ENCODE measurements around the gene ZNF865.

The ZNF865 gene

GRCh38 chr19:55663846-55664536 is 58.5 kb downstream of the ZNF865 start (continued):
- TF ChIP-seq, protein P1, sequence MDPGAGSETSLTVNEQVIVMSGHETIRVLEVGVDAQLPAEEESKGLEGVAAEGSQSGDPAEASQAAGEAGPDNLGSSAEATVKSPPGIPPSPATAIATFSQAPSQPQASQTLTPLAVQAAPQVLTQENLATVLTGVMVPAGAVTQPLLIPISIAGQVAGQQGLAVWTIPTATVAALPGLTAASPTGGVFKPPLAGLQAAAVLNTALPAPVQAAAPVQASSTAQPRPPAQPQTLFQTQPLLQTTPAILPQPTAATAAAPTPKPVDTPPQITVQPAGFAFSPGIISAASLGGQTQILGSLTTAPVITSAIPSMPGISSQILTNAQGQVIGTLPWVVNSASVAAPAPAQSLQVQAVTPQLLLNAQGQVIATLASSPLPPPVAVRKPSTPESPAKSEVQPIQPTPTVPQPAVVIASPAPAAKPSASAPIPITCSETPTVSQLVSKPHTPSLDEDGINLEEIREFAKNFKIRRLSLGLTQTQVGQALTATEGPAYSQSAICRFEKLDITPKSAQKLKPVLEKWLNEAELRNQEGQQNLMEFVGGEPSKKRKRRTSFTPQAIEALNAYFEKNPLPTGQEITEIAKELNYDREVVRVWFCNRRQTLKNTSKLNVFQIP (CRISPR knock-in tag; IDR thresholded peaks at IDR 0.05; ENCODE audit: borderline replicate concordance, low read depth): no peak
- TF ChIP-seq PPARA (CRISPR knock-in tag; IDR thresholded peaks at IDR 0.05; ENCODE audit: borderline replicate concordance): no peak
- no peak for TF ChIP-seq GLIS3 (CRISPR knock-in tag; IDR thresholded peaks at IDR 0.05)
- TF ChIP-seq PATZ1 (CRISPR knock-in tag; IDR thresholded peaks at IDR 0.05; ENCODE audit: borderline replicate concordance): no peak
- no peak for TF ChIP-seq ZFP30 (CRISPR knock-in tag; IDR thresholded peaks at IDR 0.05)
- no peak for TF ChIP-seq ZFP3 (CRISPR knock-in tag; IDR thresholded peaks at IDR 0.05)
- TF ChIP-seq SNAI2 (CRISPR knock-in tag; IDR thresholded peaks at IDR 0.05): no peak
- no peak for TF ChIP-seq BACH2 (CRISPR knock-in tag; IDR thresholded peaks at IDR 0.05; ENCODE audit: borderline replicate concordance)
- no peak for TF ChIP-seq ZNF8 (CRISPR knock-in tag; IDR thresholded peaks at IDR 0.05)
- no peak for TF ChIP-seq OSR1 (CRISPR knock-in tag; IDR thresholded peaks at IDR 0.05)
- TF ChIP-seq CSDC2 (CRISPR knock-in tag; IDR thresholded peaks at IDR 0.05): no peak
- no peak for TF ChIP-seq ZNF565 (CRISPR knock-in tag; conservative IDR thresholded peaks at IDR 0.05; ENCODE audit: low read depth)

GRCh38 chr19:55666343-55667005 is 61.0 kb downstream of the ZNF865 start:
- TF ChIP-seq, protein P1 (CRISPR knock-in tag; IDR thresholded peaks at IDR 0.05; ENCODE audit: borderline replicate concordance, low read depth): no peak
- TF ChIP-seq, protein P2, sequence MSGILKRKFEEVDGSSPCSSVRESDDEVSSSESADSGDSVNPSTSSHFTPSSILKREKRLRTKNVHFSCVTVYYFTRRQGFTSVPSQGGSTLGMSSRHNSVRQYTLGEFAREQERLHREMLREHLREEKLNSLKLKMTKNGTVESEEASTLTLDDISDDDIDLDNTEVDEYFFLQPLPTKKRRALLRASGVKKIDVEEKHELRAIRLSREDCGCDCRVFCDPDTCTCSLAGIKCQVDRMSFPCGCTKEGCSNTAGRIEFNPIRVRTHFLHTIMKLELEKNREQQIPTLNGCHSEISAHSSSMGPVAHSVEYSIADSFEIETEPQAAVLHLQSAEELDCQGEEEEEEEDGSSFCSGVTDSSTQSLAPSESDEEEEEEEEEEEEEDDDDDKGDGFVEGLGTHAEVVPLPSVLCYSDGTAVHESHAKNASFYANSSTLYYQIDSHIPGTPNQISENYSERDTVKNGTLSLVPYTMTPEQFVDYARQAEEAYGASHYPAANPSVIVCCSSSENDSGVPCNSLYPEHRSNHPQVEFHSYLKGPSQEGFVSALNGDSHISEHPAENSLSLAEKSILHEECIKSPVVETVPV (CRISPR knock-in tag; IDR thresholded peaks at IDR 0.05): no peak
- TF ChIP-seq ZFP30 (CRISPR knock-in tag; IDR thresholded peaks at IDR 0.05) (no peak), CSDC2 (CRISPR knock-in tag; IDR thresholded peaks at IDR 0.05) (no peak), PATZ1 (CRISPR knock-in tag; IDR thresholded peaks at IDR 0.05; ENCODE audit: borderline replicate concordance) (no peak), OSR1 (CRISPR knock-in tag; IDR thresholded peaks at IDR 0.05) (no peak), GLIS3 (CRISPR knock-in tag; IDR thresholded peaks at IDR 0.05) (no peak), ZNF8 (CRISPR knock-in tag; IDR thresholded peaks at IDR 0.05) (no peak), ZC3H10 (CRISPR knock-in tag; IDR thresholded peaks at IDR 0.05) (no peak), ZNF565 (CRISPR knock-in tag; conservative IDR thresholded peaks at IDR 0.05; ENCODE audit: low read depth) (no peak), ISL1 (CRISPR knock-in tag; IDR thresholded peaks at IDR 0.05) (no peak), ZNF70 (CRISPR knock-in tag; IDR thresholded peaks at IDR 0.05) (no peak), SNAI2 (CRISPR knock-in tag; IDR thresholded peaks at IDR 0.05) (no peak), ARNTL (CRISPR knock-in tag; IDR thresholded peaks at IDR 0.05; ENCODE audit: borderline replicate concordance, low read depth) (no peak), TOX (CRISPR knock-in tag; IDR thresholded peaks at IDR 0.05; ENCODE audit: borderline replicate concordance) (no peak), BACH2 (CRISPR knock-in tag; IDR thresholded peaks at IDR 0.05; ENCODE audit: borderline replicate concordance) (no peak)
- TF ChIP-seq, protein P3, sequence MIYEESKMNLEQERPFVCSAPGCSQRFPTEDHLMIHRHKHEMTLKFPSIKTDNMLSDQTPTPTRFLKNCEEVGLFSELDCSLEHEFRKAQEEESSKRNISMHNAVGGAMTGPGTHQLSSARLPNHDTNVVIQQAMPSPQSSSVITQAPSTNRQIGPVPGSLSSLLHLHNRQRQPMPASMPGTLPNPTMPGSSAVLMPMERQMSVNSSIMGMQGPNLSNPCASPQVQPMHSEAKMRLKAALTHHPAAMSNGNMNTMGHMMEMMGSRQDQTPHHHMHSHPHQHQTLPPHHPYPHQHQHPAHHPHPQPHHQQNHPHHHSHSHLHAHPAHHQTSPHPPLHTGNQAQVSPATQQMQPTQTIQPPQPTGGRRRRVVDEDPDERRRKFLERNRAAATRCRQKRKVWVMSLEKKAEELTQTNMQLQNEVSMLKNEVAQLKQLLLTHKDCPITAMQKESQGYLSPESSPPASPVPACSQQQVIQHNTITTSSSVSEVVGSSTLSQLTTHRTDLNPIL (CRISPR knock-in tag; IDR thresholded peaks at IDR 0.05; ENCODE audit: low read depth): no peak
- no peak for ATAC-seq
